Neural crest cell (in vitro differentiated cells): ENCODE data around the gene HEATR1. TPM values are rescaled to one million over a fixed set of nuclear protein-coding genes. Genes with fewer than 3 reads are reported as not detected.
"Not testable (repeated sequence)": the region's sequence is repeated elsewhere in the genome, so short reads cannot be mapped to it uniquely, and the experiment has no call there.

Experiments used
- DNase-seq: peaks from one replicate; pipeline ENCODE4 v3.0.0; 2021; ENCODE audit warnings: low read depth, mixed read lengths, low spot score
- H3K27ac Mint-ChIP-seq: one replicate; pipeline ENCODE4 v1.8.0; 2021; ENCODE audit warnings: mild to moderate bottlenecking, mixed read lengths; ENCODE audit not compliant: unreplicated experiment
- H3K27me3 Mint-ChIP-seq: 2 replicates; pipeline ENCODE4 v1.8.0; 2021; ENCODE audit warnings: low read depth, mild to moderate bottlenecking, mixed read lengths
- H3K36me3 Mint-ChIP-seq: 2 replicates; pipeline ENCODE4 v1.8.0; 2021; ENCODE audit warnings: low read depth, mild to moderate bottlenecking, mixed read lengths
- H3K4me1 Mint-ChIP-seq: 2 replicates; pipeline ENCODE4 v1.8.0; 2021; ENCODE audit warnings: mixed read lengths
- H3K4me3 Mint-ChIP-seq: one replicate; pipeline ENCODE4 v1.8.0; 2021; ENCODE audit warnings: mild to moderate bottlenecking, mixed read lengths
- H3K9me3 Mint-ChIP-seq: 2 replicates; pipeline ENCODE4 v1.8.0; 2021; ENCODE audit warnings: mixed read lengths
- total RNA-seq: library from RNA; stranded (reverse); gene quantifications from 2 replicates; pipeline ENCODE4 v1.2.1, GENCODE V29; 2021
- TF ChIP-seq, protein P1 (sequence below): fragments of 200-600 bp; sonication (generic); conservative IDR thresholded peaks from 2 replicates; pipeline ENCODE4 v1.5.0; 2021; ENCODE audit warnings: antibody characterized with exemption, mild to moderate bottlenecking

HEATR1 gene
- total RNA-seq, 1 donor from 2014 or later: 59.8 TPM

DNA sequence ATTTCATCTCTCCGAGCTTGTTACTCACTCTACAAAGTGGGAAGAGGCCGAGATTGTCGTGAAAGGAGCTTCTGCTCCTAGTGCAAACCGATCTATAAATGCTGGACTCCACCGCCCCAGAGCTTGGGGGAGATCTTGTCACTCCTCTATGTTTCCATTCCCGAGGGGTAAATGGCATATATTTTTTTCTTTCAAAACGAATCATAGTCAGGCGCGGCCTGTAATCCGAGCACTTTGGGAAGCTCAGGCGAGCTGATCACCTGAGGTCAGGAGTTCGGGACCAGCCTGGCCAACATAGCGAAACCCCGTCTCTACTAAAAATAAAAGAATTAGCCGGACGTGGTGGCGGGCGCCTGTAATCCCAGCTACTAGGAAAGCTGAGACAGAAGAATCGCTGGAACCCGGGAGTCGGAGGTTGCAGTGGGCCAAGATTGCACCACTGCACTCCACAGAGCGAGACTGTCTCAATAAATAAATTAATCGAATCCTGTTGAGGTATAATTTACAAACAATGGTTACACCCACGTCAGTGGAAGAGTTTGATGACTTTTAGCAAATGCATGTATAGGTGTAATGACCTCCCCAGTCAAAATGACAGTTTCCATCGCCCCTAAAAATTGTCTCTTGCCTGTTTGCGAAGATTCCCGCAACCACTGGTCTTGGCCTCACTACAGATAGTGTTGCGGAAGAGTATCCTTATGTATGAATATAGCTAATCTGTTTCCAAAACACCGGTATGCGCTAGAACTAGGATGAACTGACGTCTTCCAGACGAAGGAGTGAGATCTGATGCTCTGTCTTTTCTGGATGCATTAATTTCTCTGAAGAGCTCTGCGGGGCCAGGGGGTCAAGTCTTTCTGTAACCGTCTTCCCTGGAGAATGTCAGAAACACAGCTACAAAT is 840 bp upstream of the HEATR1 start:
- peaks cover 9% of the 10 kb centered on the region for H3K27me3 Mint-ChIP-seq
- DNase-seq: no peak

DNA sequence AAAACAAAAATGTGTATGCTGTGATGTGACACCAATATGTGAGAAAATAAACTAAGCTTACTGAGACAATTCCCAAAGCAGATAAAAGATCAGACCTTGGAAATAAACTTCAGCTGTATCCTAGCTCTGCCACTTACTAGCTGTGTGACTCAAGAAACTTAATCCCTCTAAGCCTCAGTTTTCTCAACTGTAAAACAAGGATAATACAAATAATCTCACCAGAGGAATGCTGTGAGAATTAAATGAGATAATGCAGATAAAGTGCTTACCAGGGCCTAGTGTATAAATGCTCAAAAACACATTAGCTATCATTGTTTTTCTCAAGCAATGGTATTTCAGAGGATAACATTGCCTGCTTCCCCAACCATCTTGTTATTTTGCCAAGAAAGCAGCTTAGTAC is 2.1 kb downstream of the HEATR1 start:
- DNase-seq: no peak
- no peaks in the 10 kb centered on the region for H3K36me3 Mint-ChIP-seq
- no peak overlapping the region for H3K27ac Mint-ChIP-seq
- TF ChIP-seq, protein P1, sequence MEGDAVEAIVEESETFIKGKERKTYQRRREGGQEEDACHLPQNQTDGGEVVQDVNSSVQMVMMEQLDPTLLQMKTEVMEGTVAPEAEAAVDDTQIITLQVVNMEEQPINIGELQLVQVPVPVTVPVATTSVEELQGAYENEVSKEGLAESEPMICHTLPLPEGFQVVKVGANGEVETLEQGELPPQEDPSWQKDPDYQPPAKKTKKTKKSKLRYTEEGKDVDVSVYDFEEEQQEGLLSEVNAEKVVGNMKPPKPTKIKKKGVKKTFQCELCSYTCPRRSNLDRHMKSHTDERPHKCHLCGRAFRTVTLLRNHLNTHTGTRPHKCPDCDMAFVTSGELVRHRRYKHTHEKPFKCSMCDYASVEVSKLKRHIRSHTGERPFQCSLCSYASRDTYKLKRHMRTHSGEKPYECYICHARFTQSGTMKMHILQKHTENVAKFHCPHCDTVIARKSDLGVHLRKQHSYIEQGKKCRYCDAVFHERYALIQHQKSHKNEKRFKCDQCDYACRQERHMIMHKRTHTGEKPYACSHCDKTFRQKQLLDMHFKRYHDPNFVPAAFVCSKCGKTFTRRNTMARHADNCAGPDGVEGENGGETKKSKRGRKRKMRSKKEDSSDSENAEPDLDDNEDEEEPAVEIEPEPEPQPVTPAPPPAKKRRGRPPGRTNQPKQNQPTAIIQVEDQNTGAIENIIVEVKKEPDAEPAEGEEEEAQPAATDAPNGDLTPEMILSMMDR: no peak
- no peak overlapping the region for H3K4me3 Mint-ChIP-seq
- no peaks in the 10 kb centered on the region for H3K27me3 Mint-ChIP-seq
- no peaks in the 10 kb centered on the region for H3K9me3 Mint-ChIP-seq
- peaks cover 26% of the 10 kb centered on the region for H3K4me1 Mint-ChIP-seq

More for the DNA sequence above, 840 bp upstream of the HEATR1 start:
- Mint-ChIP-seq H3K27ac (peak overlapping the region; percentile 48), H3K36me3 (no peaks in the 10 kb centered on the region), H3K4me3 (peak overlapping the region; percentile 97), H3K4me1 (peaks cover 26% of the 10 kb centered on the region), H3K9me3 (no peaks in the 10 kb centered on the region)
- TF ChIP-seq, protein P1: no peak

DNA sequence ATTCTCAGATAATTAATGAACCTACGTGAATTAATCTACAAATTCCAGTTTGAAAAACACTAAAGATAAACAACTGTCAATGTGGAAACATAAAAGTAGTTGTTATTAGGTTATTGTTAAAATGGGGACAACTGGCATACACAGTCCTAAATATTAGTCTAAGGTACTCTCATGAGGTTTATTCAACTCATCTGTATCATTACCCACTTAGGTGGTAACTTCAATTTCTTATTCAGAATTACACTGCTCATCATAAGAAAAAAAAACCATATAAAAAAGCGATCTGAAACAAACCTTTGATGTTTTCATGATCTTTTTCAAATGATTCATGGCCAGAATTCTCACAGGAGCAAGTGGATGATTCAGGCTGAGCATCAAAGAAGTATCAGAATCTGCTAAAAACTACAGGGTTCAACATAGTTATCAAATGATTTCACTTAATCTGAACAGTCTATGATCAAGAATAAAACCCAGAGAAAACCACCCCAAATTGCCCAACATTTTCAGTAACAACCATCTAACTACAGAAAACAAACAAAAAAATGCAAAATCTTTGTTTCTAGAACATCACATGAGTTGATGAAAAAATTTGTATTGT is 13.7 kb downstream of the HEATR1 start:
- H3K4me3 Mint-ChIP-seq: no peak overlapping the region
- no peaks in the 10 kb centered on the region for H3K4me1 Mint-ChIP-seq
- H3K27ac Mint-ChIP-seq: no peak overlapping the region
- H3K9me3 Mint-ChIP-seq: no peaks in the 10 kb centered on the region
- no peak for DNase-seq
- peaks cover 3% of the 10 kb centered on the region for H3K36me3 Mint-ChIP-seq
- TF ChIP-seq, protein P1: no peak
- no peaks in the 10 kb centered on the region for H3K27me3 Mint-ChIP-seq

DNA sequence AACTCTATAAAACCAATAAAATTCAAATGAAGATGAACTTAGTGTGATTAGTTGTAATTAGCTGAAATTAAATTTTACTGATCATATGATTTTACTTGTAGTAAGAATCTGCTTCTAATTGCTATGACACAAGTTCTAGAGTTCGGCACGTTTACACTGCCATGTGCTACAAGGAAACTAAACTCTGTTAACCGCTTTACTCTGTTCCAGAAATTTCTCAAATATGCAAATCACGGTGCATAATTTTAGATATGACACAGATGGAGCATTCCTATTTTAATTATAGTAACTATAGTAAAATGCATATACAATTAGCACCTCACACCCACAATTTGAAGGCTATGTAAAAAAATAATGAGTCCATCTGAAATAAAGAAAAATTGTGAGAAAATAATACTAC is 14.8 kb downstream of the HEATR1 start:
- Mint-ChIP-seq H3K4me3 (no peak overlapping the region), H3K27me3 (no peaks in the 10 kb centered on the region), H3K27ac (no peak overlapping the region), H3K36me3 (peaks cover 3% of the 10 kb centered on the region), H3K9me3 (no peaks in the 10 kb centered on the region), H3K4me1 (no peaks in the 10 kb centered on the region)
- no peak for DNase-seq
- TF ChIP-seq, protein P1: no peak

DNA sequence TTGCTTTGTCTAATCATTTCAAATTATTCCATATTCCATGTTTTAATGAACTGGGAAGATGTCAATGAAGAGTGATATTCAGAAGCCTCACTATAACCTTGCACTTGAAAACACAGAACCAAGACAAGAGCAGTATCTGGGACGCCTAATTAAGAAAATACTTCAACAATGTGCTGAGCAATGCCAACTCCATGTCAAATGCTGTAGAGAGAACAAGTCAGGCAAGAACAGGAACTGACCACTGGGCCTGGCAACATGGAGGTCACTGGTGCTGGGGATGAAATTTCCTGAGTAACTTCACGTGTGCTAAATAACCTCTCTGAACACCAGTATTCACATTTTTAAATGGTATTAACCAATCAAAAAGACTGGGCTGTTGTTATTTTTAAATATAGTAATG is 22.8 kb downstream of the HEATR1 start:
- Mint-ChIP-seq H3K36me3 (peaks cover 5% of the 10 kb centered on the region), H3K27ac (no peak overlapping the region), H3K27me3 (no peaks in the 10 kb centered on the region), H3K4me3 (no peak overlapping the region), H3K9me3 (no peaks in the 10 kb centered on the region), H3K4me1 (no peaks in the 10 kb centered on the region)
- TF ChIP-seq, protein P1: no peak
- DNase-seq: no peak

DNA sequence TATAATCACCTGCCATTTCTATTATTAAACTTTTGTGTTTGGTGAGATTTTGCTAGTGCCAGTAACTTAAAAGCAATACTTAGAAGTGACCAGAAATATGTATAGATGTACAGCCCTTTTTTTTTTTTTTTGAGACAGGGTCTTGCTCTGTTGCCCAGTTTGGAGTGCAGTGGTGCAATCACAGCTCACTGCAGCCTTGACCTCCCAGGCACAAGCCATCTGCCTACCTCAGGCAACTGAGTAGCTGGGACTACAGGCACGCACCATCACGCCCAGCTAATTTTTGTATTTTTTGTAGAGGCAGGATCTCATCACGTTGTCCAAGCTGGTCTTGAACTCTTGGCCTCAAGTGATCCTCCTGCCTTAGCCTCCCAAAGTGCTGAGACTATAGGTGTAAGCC is 23.9 kb downstream of the HEATR1 start:
- not testable (repeated sequence) for H3K36me3 Mint-ChIP-seq, H3K4me1 Mint-ChIP-seq, DNase-seq, H3K4me3 Mint-ChIP-seq, H3K27ac Mint-ChIP-seq, H3K9me3 Mint-ChIP-seq, H3K27me3 Mint-ChIP-seq
